GM19438 (cell line): ENCODE data around the gene FOXF1.

Experiments
- ATAC-seq: cut with Tn5 transposase; IDR thresholded peaks from one replicate; pipeline ENCODE4 v1.9.1; 2021; ENCODE audit warnings: low read depth; ENCODE audit not compliant: unreplicated experiment

Gene FOXF1

GRCh38 chr16:86515777-86516622 lies 5.7 kb downstream of the FOXF1 start:
- no peak for ATAC-seq

DNA sequence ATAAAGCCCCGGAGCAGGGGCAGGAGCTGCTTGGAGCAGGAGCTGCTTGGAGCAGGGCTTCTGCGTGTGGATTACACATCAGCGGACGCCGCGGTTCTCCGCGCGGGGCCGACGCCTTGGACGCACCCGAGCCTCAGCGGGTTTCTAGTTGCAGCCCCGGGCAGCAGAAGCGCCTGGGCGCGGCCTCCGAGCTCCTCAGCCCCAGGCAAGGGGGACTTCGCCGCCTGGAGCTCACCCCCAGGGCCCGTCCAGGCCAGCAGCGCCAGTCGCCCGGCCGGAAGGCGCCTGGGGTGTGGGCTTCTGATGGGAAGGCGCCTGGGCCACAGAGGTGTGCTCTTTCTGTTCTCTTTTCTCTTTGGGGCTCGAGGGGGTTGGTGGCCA lies 6.3 kb downstream of the FOXF1 start:
- no peak for ATAC-seq

DNA sequence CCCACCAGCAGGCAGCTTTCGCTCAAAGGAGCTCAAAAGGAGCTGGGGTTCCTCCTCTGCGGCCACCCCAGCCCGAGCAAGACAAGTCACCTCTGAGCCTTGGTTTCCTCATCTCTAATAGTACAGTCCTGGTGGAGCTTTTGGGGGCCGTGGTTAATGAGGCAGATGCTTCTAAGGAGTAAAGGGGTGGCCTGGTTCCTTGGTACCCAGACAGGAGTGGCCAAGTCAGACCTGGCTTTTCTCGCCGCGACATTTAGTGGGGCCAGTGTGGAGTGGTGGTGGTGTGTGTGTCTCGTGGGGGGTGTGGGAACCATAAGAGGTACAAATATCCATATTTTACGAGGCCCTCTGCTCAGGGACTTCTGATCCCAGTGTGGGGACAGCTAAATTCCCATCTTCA lies 6.7 kb downstream of the FOXF1 start:
- no peak for ATAC-seq

DNA sequence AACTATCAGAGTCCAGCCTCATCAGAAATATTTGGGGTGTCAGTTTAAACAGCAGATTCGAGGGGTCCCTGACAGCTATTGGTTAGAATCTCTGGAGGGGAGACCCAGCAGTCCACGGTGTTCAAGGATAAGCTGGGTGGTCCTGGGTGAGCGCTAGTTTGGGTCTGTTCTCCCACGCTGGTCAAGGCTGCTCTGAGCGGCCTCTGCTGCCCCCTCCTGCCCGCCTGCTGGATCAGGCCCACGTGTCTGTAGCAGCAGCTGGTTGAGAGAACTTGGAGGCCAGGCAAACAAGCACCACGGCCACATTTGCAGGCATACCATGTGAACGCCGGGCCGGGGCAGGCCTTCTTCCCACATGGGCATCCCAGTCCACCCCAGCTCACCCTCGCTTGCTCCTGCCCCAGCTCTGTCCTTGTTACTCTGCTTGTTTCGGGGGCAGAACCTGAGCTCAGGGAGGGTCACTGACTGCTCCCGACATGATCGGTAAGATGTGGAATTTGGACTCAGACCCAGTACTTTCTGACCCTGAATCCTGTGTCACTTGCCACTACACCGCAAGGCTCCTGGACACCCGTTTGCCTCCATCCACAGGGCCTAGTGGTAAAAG lies 7.4 kb downstream of the FOXF1 start:
- no peak for ATAC-seq

DNA sequence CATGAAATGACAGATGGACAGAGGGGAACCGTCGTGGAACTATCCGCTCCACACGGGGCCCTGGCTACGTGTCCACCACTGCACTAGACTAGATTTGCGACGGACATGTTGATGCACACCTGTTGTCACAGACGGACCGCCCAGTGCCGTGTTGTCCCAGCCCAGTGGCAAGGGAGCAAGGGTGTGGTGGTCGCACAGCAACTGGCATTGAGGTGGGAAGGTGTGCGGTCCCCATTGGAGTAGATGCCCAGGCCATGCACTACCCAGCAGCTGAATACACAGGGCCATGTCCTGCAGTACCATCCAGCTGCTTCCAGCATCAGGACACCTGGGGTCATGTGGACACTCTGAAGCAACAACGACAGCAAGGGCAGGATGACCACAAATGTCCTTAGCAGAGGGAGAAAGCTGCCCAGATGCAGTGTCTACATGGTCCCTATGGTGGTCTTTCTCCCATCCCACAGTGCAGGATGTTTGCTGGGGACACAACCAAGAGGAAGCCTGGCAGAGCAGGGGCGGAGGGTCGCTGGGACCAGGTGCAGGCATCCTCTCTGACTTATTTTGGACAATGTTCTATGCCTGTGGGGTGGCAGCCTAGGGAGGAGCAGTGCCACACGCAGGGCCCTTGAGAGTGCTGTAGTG lies 8.8 kb downstream of the FOXF1 start:
- no peak for ATAC-seq

GRCh38 chr16:86519649-86520316 lies 9.5 kb downstream of the FOXF1 start:
- ATAC-seq: no peak

DNA sequence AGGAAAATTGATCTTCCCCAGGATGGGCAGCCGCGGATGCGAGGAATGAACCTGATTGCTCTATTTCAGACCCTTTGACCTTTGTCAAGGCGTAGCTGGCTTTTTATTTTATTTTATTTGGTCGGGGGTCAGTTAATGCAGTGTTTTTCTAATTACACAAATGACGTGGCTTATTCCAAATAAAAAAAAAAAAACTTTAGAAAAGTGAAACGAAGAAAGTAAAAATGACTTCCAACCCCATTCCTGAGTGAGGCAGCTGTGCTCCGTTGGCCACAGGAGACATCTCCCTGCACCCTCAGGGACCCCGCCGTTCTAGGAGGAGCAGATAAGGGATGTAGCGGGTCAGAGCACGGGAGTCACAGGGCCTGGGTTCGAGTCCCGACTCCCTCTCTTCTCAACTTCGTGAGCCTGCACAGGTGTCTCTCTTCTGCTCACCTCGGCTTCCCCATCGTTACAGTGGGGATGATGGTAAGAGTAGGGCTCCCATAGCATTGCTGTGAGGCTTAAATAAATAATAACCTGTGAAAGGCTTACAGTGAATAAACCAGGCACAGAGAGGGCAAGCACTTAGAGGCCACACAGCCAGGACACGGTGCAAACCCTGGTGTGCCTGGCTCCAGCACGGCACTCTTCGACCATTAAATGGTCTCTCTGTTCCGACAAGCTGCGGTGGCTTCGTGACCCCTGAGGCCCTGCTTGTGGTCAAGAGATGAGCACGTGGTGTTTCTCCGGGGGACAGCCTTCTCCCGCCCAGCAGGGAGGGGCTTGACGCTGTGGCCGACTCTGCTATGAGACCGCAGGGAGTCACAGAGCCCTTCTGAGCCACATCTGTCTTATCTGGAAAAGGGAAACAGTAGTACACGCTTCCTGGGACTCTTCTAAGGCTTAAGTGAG lies 10.2 kb downstream of the FOXF1 start:
- ATAC-seq: no peak

DNA sequence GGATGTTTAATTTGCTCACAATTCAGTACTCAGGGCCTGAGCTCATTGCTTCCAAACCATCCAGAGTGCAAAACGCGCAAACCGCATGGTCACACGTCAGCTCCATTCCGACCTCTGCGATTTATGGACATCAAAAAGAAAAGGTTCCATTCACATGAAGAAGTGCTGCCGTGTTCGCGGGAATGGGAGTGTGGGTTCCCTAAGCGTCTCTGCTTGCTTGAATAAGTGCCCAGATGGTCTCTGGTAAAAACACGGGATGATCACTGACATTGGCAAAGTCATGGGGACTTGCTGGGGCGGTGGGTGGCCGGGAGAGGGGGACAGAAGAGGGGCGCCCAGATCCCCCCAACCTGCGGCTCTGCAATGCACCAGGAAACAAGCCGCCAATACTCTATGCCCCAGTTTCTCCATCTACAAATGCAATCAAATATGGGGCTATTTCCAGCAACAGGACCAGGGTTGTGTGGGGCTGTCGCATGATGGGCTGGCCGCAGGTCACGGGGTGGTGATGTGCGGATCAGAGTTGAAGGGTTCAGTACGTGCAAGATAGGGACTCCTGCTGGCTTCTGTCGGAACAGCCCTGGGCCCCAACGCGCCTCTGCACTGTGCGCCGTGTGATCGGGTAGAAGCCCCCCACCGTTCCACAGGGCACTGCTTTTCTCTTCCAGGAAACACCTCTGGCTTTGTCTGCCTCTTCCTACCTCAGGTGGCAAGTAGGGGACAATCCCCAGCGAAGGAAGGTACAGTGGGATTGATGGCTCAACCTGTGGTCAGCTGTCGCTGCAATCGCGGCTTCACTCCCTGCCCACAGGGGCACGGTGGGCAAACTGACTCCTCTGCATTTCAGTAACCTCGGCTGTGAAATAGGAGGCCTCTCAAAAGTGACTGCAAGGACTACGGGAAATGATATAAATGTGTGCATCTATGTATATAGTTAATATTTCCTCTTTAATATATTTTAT lies 11.2 kb downstream of the FOXF1 start:
- no peak for ATAC-seq

DNA sequence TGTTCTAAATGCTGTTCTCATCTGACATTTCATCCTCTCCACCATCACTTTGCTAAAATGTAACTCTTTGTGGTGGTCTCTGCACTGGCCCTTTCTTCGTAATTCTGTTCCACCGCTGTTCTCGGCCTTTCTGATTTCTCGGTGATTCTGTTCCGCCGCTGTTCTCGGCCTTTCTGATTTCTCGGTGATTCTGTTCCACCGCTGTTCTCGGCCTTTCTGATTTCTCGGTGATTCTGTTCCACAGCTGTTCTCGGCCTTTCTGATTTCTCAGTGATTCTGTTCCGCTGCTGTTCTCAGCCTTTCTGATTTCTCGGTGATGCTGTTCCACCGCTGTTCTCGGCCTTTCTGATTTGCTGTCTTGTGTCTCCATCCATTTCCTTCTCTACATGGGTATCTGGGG lies 12.3 kb downstream of the FOXF1 start:
- ATAC-seq: no peak

GRCh38 chr16:86523166-86523740 lies 12.9 kb downstream of the FOXF1 start:
- no peak for ATAC-seq

DNA sequence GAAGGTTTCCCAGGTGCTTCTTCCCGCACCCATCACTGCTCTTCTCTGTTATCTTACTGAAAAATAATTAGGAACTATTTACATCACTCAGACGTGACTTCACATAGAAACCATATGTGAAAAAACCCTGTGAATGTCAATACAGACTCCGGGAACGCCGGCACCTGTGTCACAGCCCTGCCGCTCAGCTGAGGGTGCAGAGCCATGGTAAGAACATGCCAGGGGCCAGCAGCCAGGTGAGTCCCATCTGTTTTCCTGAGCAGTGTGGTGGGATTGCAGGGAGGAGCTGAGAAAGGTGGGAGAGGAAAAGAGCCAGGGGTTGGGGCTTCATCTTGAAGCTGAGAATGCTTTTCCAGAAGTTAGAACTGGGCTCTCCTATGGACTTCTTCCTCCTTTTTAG lies 13.7 kb downstream of the FOXF1 start:
- no peak for ATAC-seq

DNA sequence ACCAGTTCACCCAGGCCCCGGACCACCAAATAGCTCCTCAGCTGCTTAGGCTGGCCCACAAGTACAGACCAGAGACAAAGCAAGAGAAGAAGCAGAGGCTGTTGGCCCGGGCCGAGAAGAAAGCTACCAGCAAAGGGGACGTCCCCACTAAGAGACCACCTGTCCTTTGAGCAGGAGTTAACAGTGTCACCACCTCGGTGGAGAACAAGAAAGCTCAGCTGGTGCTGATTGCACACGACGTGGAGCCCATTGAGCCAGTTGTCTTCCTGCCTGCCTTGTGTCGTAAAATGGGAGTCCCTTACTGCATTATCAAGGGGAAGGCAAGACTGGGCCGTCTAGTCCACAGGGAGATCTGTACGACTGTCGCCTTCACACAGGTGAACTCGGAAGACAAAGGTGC lies 15.4 kb downstream of the FOXF1 start:
- ATAC-seq: no peak

DNA sequence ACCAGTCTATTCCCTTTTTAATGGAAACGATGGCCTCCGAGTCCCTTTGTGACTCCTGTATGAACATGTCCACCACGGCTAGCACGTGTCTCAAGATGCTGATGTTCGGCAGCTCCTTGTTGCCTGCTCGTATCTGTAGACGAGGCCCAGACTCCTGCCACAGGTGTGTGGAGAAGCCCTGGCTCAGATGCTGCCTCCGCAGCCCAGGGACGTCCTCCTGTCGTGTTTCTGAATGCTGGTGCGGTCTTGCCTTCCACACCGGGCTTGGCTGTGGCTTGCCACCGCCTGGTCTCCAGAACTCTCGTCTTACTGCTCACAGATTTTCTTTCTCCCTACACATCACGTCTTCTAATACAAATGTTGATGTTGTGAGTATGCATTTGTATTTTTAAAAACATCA lies 17.0 kb downstream of the FOXF1 start:
- no peak for ATAC-seq

DNA sequence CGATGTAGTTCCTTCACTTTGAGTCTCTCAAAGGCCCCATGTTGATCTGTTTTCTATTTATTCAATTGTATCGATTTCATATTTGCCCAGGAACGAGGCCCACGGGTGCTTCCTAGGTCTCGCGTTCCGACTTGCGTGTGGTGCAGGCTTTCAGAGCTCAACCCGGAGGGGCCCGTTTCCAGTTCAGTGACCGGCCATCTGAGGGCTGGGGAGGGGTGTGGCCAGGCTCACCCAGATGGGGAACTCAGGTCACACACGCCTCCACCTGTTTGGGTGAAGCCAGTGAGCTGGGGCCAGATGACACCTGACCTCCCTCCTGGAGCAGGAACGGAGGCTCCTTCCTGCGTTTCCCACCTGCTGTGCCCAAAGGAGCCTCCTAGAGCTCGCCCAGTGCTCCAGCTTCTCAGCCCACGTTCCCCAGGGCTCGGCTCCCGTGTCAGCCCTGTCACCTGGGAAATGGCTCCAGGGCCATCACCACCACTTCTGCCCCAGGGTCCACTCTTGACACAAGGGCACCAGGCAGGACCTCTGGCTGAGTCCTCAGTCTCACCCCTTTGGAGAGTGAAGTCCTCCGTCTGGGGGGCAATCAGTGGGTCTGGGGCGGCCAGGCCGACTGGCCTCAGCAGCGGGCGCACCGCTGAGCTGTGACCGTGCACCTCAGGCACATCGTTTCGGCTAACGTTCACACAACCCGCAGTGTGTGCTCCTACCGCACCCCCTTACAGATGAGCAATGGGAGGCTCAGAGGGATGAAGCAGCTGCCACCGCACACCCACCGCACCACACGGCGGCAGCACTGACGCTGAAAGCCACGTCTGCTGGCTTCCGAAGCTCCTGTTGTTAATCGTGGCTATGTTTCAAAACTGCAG lies 18.0 kb downstream of the FOXF1 start:
- ATAC-seq: no peak

- ATAC-seq: no peak
Observed at GRCh38 chr16:86529160-86529559, 18.8 kb downstream of the FOXF1 start.

DNA sequence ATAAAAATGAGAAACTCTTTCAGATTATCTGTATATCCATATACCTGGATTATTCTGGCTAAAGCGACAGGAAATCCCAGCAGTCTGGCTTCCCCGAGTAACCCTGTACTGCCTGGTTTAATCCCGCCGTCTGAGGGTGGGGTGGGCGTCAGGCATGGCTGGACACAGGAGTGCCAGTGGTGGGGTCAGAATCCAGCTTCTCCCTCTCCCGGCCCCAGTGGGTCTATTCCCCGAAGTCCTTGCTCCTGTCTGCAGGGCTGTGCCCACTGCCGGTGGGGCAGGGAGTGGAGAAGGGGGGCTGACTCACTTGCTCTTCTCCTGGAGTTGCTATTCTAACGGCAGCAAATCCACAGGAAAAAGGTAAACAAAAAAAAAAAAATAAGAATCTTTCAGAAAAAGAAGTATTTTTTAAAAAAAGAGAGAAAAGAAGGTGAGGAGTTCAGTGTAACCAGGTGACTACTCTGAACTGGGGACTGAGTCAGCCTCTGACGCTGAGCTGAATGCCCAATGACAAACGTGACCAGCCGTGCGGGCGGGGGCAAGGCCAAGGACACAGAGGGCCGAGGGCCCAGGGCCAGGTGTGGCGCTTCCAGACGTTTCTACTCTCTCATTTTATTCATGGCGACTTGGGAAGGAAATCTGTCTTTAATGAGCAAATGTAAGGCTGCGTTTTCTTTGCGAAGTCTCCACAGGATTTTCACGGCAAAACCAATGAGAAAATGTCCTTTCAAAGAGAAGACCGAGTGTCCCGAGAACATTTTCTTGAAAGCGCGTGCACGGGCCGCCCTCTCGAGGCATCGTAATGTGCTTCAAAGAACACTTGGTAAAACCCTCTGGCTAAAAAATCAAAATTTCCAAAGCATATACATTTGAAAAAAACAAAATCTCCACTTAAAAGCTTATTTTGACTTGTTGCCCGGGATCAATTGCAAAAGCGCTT lies 20.2 kb downstream of the FOXF1 start:
- ATAC-seq: no peak

DNA sequence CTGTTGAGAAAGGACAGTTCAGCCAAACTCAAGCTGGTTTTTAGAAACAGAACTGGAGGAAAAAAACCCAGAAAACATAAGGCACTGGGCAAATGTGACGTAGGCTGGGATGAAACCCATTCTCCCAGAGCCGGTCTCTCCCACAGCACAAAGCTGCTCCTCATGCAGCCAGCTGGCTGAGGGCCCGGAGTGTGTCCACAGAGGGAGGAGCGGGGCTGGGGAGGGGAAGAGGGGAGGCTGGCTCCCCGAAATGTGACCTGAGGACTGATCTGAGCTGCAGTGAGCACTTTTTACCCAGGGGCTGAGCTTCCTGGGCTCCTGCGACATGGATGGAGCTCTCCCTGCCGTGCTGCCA lies 20.8 kb downstream of the FOXF1 start:
- ATAC-seq: no peak
